GM18502 (cell line): ENCODE results near the gene MIF.
"Not testable (repeated sequence)": the region's sequence is repeated elsewhere in the genome, so short reads cannot be mapped to it uniquely, and the experiment has no call there.

ENCODE experiments used
- ATAC-seq: cut with Tn5 transposase; IDR thresholded peaks from one replicate; pipeline ENCODE4 v1.9.1; 2021; ENCODE audit warnings: mild to moderate bottlenecking; ENCODE audit not compliant: unreplicated experiment, poor library complexity

The MIF gene

GRCh38 chr22:23899042-23899745 is 5.0 kb downstream of the MIF start:
- no peak for ATAC-seq

- not testable (repeated sequence) for ATAC-seq
Measured at GRCh38 chr22:23900227-23900626, 6.0 kb downstream of the MIF start.

- no peak for ATAC-seq
Measured at GRCh38 chr22:23901600-23901999, 7.4 kb downstream of the MIF start.

GRCh38 chr22:23903328-23903971 is 9.3 kb downstream of the MIF start:
- no peak for ATAC-seq

GRCh38 chr22:23904573-23905254 is 10.5 kb downstream of the MIF start:
- ATAC-seq: no peak

- no peak for ATAC-seq
Measured at GRCh38 chr22:23906641-23907040, 12.5 kb downstream of the MIF start.

GRCh38 chr22:23907423-23907822 is 13.2 kb downstream of the MIF start:
- ATAC-seq: not testable (repeated sequence)

GRCh38 chr22:23908587-23909205 is 14.5 kb downstream of the MIF start:
- ATAC-seq: no peak

- ATAC-seq: no peak
Measured at GRCh38 chr22:23909296-23909898, 15.2 kb downstream of the MIF start.

- no peak for ATAC-seq
Measured at GRCh38 chr22:23910496-23911190, 16.5 kb downstream of the MIF start.

- no peak for ATAC-seq
Measured at GRCh38 chr22:23911318-23911980, 17.3 kb downstream of the MIF start.

GRCh38 chr22:23912293-23912903 is 18.2 kb downstream of the MIF start:
- no peak for ATAC-seq

GRCh38 chr22:23913306-23913660 is 19.1 kb downstream of the MIF start:
- ATAC-seq: no peak

- peak; percentile 93 for ATAC-seq
Measured at GRCh38 chr22:23913661-23914353, 19.6 kb downstream of the MIF start.

GRCh38 chr22:23915290-23915689 is 21.1 kb downstream of the MIF start:
- no peak for ATAC-seq

GRCh38 chr22:23920267-23920611 is 26.1 kb downstream of the MIF start:
- ATAC-seq: not testable (repeated sequence)

- ATAC-seq: not testable (repeated sequence)
Measured at GRCh38 chr22:23921586-23922201, 27.5 kb downstream of the MIF start.

- no peak for ATAC-seq
Measured at GRCh38 chr22:23922921-23923320, 28.7 kb downstream of the MIF start.
